ENCODE measurements around the gene HYAL1.
"Not testable (repeated sequence)": the region's sequence is repeated elsewhere in the genome, so short reads cannot be mapped to it uniquely, and the experiment has no call there.

HYAL1 gene

DNA sequence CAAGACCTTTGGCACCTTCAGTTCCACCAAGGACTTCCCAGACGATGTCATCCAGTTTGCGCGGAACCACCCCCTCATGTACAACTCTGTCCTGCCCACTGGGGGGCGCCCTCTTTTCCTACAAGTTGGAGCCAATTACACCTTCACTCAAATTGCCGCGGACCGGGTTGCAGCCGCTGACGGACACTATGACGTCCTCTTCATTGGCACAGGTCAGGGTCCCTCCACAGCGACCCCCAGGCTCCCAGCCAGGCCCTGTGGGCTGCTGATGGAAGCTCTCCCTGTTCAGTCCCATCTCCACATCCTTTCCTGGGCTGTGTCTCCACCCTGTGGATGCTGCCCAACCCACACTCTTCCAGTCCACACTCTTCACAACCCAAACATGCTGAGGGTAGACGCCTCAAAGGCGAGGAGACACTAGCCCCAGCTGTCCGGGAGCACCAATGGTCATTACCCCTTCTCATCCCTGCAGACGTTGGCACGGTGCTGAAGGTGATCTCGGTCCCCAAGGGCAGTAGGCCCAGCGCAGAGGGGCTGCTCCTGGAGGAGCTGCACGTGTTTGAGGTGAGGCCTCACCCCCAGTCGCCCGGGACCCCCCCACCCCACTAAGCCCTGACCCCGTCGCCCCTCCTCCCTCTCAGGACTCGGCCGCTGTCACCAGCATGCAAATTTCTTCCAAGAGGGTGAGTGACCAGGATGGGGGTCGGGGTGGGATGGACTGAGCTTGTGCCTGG lies 28.8 kb downstream of the HYAL1 start:
- TF ChIP-seq, protein P1, sequence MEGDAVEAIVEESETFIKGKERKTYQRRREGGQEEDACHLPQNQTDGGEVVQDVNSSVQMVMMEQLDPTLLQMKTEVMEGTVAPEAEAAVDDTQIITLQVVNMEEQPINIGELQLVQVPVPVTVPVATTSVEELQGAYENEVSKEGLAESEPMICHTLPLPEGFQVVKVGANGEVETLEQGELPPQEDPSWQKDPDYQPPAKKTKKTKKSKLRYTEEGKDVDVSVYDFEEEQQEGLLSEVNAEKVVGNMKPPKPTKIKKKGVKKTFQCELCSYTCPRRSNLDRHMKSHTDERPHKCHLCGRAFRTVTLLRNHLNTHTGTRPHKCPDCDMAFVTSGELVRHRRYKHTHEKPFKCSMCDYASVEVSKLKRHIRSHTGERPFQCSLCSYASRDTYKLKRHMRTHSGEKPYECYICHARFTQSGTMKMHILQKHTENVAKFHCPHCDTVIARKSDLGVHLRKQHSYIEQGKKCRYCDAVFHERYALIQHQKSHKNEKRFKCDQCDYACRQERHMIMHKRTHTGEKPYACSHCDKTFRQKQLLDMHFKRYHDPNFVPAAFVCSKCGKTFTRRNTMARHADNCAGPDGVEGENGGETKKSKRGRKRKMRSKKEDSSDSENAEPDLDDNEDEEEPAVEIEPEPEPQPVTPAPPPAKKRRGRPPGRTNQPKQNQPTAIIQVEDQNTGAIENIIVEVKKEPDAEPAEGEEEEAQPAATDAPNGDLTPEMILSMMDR (IDR thresholded peaks at IDR 0.05; ENCODE audit: unreplicated experiment in 3 of 3): peak; percentile 65 to 72 (median 68)
- peak overlapping the region in 1 of 3 experiments; percentile 22 for H3K27ac Mint-ChIP-seq
- H3K36me3 Mint-ChIP-seq (ENCODE audit: low read depth): peaks cover 7% of the 10 kb centered on the region
- H3K4me1 Mint-ChIP-seq: peaks cover 37% of the 10 kb centered on the region
- peaks cover 28% of the 10 kb centered on the region for H3K27me3 Mint-ChIP-seq (ENCODE audit: low read depth)
- no peaks in the 10 kb centered on the region for H3K9me3 Mint-ChIP-seq
- peak overlapping the region in 2 of 3 experiments; percentile 28 to 30 for H3K4me3 Mint-ChIP-seq

DNA sequence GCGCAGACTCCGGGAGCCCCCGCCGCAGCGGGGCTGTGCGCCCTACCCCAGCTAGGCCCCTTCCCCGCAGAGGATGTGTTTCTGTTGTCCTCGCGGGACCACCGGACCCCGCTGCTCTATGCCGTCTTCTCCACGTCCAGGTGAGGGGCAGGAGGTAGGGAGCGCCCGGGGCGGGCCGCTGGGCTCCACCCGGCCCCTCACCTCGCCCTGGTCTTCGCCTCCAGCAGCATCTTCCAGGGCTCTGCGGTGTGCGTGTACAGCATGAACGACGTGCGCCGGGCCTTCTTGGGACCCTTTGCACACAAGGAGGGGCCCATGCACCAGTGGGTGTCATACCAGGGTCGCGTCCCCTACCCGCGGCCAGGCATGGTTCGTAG lies 29.7 kb downstream of the HYAL1 start:
- Mint-ChIP-seq H3K36me3 (ENCODE audit: low read depth) (peaks cover 7% of the 10 kb centered on the region), H3K27ac (no peak overlapping the region), H3K9me3 (no peaks in the 10 kb centered on the region), H3K4me3 (no peak overlapping the region), H3K27me3 (ENCODE audit: low read depth) (peaks cover 28% of the 10 kb centered on the region), H3K4me1 (peaks cover 39% of the 10 kb centered on the region)
- TF ChIP-seq, protein P1 (IDR thresholded peaks at IDR 0.05; ENCODE audit: unreplicated experiment in 3 of 3): no peak

DNA sequence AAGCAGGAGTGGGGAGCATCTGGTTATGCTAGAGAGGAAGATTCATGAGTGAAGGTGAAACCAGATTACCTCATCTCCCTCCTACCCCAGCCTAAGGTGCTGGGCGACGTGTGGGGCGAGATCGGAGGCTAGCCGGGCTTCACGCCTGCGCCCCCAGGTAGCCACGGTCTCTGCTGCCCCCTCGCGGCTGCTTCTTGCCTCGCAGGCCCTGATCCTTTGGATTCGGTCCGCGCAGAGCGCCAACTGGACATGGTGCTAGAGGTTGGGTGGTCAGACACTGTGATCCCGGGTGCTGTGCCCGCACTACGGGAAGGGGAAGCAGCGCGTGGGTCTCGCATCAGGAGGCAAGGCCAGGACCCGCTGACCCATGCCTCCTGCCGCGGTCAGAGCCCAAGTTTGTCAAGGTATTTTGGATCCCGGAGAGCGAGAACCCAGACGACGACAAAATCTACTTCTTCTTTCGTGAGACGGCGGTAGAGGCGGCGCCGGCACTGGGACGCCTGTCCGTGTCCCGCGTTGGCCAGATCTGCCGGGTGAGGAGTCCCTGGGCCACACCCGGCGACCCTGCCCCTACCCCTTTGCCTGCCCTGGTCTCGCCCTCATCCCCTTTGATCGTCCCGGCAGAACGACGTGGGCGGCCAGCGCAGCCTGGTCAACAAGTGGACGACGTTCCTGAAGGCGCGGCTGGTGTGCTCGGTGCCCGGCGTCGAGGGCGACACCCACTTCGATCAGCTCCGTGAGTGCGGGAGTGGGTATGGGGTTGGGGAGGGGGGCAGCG lies 30.3 kb downstream of the HYAL1 start:
- Mint-ChIP-seq H3K4me3 (peak overlapping the region; percentile 49 to 79 (median 66)), H3K4me1 (peaks cover 40% of the 10 kb centered on the region), H3K9me3 (no peaks in the 10 kb centered on the region), H3K27me3 (ENCODE audit: low read depth) (peaks cover 28% of the 10 kb centered on the region), H3K36me3 (ENCODE audit: low read depth) (peaks cover 7% of the 10 kb centered on the region), H3K27ac (peak overlapping the region in 1 of 3 experiments; percentile 88)
- TF ChIP-seq, protein P1 (IDR thresholded peaks at IDR 0.05; ENCODE audit: unreplicated experiment in 3 of 3): peak; percentile 94 to 98 (median 98)

DNA sequence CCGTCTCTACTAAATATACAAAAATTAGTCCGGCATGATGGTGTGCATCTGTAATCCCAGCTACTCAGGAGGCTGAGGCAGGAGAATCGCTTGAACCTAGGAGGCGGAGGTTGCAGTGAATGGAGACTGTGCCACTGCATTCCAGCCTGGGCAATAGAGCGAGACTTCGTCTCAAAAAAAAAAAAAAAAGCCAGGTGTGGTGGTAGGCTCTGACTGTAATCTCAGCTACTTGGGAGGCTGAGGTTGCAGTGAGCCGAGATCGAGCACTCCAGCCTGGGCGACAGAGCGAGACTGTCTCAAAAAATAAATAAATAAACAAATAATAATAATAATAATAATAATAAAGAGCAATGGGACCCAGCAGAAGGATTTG lies 30.9 kb downstream of the HYAL1 start:
- Mint-ChIP-seq H3K27me3 (ENCODE audit: low read depth) (peaks cover 28% of the 10 kb centered on the region), H3K4me3 (peak overlapping the region in 1 of 3 experiments; percentile 49), H3K4me1 (peaks cover 46% of the 10 kb centered on the region)
- not testable (repeated sequence) for H3K9me3 Mint-ChIP-seq; H3K27ac Mint-ChIP-seq; H3K36me3 Mint-ChIP-seq (ENCODE audit: low read depth)

DNA sequence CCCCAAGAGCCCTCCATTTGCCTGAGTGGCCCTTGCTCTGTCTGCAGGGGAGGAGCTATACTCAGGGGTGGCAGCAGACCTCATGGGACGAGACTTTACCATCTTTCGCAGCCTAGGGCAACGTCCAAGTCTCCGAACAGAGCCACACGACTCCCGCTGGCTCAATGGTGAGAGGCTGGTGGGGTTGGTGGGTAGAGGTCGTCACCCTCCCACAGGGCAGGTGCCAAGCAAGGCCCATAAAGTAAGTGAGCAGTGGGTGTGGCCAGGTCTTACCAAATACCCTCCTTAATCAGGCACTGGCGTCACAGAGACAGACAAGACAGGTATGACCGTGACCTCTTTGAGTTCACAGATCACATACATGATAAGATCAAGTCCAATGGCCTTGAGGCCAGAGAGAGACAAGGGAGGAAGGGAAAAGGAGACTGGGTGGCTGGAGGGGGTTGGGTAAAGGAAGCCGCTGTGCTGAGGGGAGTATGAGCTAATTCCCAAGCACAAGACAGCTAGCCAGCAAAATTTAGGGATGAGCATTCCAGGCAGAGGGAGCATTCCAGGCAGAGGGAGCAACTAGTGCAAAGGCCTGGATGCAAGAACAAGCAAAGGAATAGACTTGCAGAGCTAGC lies 31.9 kb downstream of the HYAL1 start:
- Mint-ChIP-seq H3K4me1 (peaks cover 57% of the 10 kb centered on the region), H3K9me3 (no peaks in the 10 kb centered on the region), H3K27me3 (ENCODE audit: low read depth) (peaks cover 28% of the 10 kb centered on the region), H3K4me3 (peak overlapping the region; percentile 4 to 61 (median 28)), H3K27ac (peak overlapping the region; percentile 43 to 75 (median 75)), H3K36me3 (ENCODE audit: low read depth) (peaks cover 7% of the 10 kb centered on the region)
- TF ChIP-seq, protein P1 (IDR thresholded peaks at IDR 0.05; ENCODE audit: unreplicated experiment in 3 of 3): no peak

Data from nephron (organoid).